NOMO-1 treated with dmso at 0.1 percent for 144 hours (cell line): ENCODE data around the gene NPAS3.

Experiments used
- DNase-seq: peaks from one replicate; lab custom pipeline; 2025; ENCODE audit not compliant: unreplicated experiment; lab: John Stamatoyannopoulos, UW

Gene NPAS3

DNA sequence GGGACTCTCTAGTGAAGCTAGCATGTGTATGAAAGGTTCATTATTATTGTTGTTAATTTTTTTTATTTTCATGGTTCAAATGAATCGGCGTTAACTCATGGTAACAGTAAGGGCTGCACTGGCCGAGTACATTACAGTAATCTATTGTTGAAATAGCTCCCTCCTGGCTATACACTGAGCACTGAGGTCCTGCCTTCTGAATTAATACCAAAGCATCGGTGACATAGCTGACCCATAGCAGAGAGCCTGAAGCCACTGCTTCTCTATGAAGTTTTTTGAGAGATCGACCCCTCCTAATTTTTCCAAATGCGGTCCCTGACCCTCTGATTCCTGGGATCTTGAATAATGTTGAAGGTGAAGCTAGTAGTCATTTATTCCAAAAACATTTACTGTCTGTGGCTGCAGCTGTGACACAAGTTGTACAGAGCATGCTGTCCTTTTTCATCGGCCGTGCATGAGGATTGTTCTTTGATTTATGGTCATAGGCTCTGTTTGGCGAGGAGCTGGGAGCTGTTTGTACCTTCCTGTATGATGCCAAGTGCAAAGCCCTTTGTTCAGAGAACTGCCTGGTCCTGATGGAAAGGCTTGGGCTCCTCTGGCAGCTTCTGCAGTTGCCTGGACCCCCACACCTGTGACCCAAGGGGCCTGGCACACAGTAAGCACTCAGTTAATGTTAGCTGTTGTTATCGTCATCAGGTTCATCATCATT lies 525.7 kb downstream of the NPAS3 start:
- DNase-seq: no peak

DNA sequence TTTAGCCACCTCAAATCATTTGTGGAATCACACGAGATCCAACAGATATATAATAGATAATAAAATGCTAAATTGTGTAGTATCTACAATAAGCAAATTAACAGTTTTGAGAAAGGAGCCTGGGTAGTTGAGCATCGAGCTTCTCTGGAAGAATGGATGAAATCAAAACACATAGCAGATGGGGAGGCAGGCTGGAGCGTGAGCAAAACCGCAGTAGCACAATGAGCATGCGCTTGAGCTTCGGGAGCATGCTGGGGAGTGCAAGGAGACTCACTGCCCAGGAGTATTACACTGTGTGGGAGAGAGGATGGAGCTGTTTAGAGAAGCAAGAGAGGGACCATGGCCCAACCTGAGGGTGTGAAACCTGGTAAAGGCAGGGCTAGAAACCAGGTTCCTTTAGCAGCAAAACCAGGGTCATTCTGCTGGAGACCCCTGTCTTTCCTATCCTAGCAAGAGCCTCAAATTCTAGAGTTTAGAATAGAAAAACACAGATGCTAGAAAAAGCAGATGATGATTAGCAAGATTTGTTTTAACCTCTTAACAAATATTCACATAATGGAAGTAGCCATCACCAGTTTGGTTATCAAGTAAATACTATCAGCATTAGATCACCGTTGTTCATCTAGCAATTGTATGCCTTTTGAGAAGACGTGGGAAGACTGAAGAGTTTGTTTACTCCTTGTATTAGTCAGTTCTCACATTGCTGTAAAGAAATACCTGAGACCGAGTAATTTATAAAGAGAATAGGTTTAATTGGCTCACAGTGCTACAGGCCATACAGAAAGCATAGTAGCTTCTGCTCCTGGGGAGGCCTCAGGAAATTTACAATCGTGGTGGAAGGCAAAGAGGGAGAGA lies 527.4 kb downstream of the NPAS3 start:
- no peak for DNase-seq

GRCh38 chr14:33467971-33468370 lies 529.3 kb downstream of the NPAS3 start:
- no peak for DNase-seq

DNA sequence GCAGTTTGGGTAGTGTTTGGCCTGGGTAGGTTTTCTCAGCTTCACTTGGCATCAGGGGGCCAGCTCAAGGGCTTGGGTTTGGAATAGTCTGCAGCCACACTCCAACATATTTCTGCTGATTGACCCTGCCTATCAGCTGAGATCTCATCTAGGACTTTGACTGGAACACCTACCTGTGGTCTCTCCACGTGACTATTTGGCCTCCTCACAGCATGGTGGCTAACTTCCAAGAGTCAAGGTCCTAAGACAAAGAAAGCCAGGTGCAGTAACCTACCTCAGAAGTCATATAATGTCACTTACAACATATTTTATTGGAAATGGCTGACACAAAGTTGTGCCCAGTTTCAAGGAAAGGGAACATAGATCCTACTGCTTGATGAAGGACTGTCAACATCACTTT lies 531.2 kb downstream of the NPAS3 start:
- no peak for DNase-seq

GRCh38 chr14:33471776-33472175 lies 533.1 kb downstream of the NPAS3 start:
- DNase-seq: no peak

GRCh38 chr14:33475623-33476022 lies 536.9 kb downstream of the NPAS3 start:
- no peak for DNase-seq

DNA sequence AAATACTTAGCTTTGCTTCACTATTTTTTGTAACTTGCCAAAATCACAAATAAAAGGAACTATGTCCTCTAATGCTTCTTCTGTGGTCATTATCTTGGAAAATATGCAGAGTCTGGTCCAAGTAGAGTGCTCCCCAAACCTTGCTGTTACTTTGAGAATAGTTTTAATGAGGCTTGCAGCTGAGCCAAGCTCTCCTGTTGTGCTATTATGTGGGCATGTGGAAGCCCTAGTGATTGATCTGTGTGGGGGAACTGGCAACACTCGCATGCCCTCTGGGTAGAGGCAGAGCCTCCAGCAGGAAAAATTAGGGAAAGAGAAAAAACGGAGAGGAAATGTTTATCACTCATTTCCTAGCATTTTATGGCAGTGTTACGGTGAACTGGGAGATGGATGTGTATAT lies 539.1 kb downstream of the NPAS3 start:
- DNase-seq: no peak

GRCh38 chr14:33480071-33480886 lies 541.6 kb downstream of the NPAS3 start:
- DNase-seq: no peak

DNA sequence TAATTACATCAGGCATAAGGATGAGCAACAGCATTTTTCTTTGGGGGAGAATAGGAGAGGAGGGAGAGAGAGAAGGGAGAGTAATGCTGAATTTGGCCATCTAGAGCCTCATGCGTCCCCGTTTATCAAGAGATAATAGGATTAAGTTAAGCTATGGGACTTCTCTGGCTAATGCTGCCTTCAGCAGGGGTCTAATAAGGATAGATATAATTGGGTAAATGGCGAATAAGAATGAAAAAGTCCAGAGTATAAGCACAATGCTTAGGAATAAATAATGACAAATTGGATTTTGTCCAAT lies 542.2 kb downstream of the NPAS3 start:
- no peak for DNase-seq

DNA sequence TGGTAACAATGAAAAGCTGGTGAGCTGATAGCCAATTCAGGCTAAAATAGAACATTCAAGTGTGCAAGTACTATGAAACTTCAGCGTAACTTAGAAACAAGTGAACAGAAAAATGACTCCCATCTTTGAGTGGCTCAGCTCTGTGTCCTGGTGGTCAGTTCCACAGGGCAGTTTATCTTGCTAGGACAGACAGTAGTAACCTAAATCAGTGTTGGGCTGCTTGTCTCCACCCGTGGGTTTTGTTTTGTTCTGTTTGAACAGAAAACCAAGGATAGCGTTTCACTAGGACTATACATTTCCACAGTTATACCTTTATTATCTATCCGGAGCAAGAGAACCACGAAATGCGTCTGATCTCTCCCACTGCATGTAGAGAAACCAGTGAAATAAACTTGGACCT lies 544.4 kb downstream of the NPAS3 start:
- DNase-seq: no peak

DNA sequence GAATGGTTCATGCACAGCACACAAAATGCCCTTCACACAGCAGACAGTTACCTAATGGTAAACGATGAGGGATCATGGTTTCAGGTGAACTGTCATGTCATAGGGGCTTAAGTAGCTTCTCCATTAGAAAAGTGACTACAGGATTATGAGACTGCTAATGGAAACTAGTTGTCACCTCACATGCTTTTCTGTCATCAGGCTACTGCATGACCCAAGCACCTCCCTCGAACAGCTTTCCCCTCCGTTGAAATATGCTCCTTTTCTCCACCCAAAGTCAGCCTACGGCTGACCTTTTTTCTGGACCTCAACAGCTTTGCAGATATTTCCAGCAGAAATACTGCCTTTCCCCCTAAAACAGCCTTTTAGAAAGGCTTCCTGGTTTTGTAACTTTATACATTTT lies 544.9 kb downstream of the NPAS3 start:
- DNase-seq: no peak

DNA sequence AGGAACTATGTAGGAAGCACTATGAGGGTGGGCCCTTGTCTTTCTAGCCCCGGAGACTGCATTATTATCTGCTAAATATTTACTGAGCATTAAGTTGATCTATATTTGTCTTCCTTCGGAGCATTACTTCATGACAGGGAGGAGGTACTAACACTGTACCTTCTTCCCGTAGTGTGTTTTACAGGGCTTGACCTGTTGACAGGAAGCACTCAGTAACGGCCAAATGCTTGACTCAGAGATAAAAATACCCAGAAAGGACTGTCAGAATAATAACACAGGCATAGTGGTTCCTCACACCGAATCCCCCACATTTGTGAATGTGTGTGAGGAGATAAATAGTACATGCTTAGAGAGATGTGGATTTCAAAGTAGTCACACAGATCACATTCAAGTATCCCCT lies 545.6 kb downstream of the NPAS3 start:
- DNase-seq: no peak

DNA sequence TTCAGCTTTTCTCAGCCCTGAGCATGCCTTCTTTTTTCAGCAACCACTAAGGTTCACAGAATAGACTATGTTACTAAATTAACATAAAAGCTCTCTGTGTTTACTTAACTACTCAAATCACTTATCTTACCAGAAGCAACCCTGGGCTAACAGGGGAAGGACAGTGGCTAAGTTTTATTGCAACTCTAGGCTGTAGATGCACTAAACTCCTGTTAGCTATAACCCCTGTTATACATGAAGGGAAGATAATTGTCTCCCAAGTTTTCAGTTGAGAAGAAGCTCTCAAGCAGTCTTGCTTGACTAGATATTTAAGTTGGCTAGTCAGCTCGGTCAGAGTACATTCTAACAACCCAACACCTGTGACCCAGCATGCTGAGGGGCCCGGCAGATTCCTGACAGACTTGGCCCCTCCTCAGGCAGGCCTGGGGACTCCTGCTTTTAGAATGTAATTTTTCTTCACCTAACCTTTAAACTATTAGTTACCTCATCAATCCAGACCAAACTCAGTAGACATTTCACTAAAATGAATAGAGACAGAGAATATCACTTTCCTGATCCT lies 547.7 kb downstream of the NPAS3 start:
- DNase-seq: no peak

GRCh38 chr14:33488582-33488981 lies 549.9 kb downstream of the NPAS3 start:
- DNase-seq: no peak

GRCh38 chr14:33490555-33490954 lies 551.9 kb downstream of the NPAS3 start:
- no peak for DNase-seq

- DNase-seq: no peak
Measured at GRCh38 chr14:33491112-33491511, 552.4 kb downstream of the NPAS3 start.

GRCh38 chr14:33492491-33492890 lies 553.8 kb downstream of the NPAS3 start:
- no peak for DNase-seq

- DNase-seq: no peak
Measured at GRCh38 chr14:33493266-33493665, 554.6 kb downstream of the NPAS3 start.

GRCh38 chr14:33493990-33494389 lies 555.3 kb downstream of the NPAS3 start:
- DNase-seq: no peak

- no peak for DNase-seq
Measured at GRCh38 chr14:33499687-33500086, 561.0 kb downstream of the NPAS3 start.

GRCh38 chr14:33504246-33505099 lies 565.8 kb downstream of the NPAS3 start:
- DNase-seq: no peak
